SK-N-SH (cell line): Measurements from ENCODE around the gene PKN3.
"Not testable (repeated sequence)": the region's sequence is repeated elsewhere in the genome, so short reads cannot be mapped to it uniquely, and the experiment has no call there.

Experiments used
- CTCF ChIP-seq: fragments of 200-600 bp; sonication (generic); IDR thresholded peaks from 2 replicates; pipeline ENCODE4 v1.6.1; 2017; ENCODE audit warnings: antibody characterized with exemption, mild to moderate bottlenecking, moderate library complexity
- EP300 ChIP-seq, 2 experiments: IDR thresholded peaks; 2 replicates each; pipeline versions ENCODE4 v1.4.0 to v1.6.1; 2012; ENCODE audit warnings: borderline replicate concordance in 1 of 2, low read depth in 1 of 2, low read length in 1 of 2
- FOSL2 ChIP-seq: IDR thresholded peaks from 2 replicates; pipeline ENCODE4 v1.4.0; 2012; ENCODE audit warnings: low read depth, mild to moderate bottlenecking, moderate library complexity, borderline replicate concordance
- FOXJ3 ChIP-seq: sonication (generic); formaldehyde crosslinking; IDR thresholded peaks from 2 replicates; pipeline ENCODE4 v1.5.1; 2020; ENCODE audit warnings: mild to moderate bottlenecking, missing genetic modification reagents
- MXI1 ChIP-seq: IDR thresholded peaks from 2 replicates; pipeline ENCODE4 v1.6.1; 2012; ENCODE audit warnings: mild to moderate bottlenecking, low read depth, low read length, improper control_type of control experiment
- NFIC ChIP-seq: IDR thresholded peaks from 2 replicates; pipeline ENCODE4 v1.4.0; 2012; ENCODE audit warnings: borderline replicate concordance
- REST ChIP-seq: IDR thresholded peaks from 2 replicates; pipeline ENCODE4 v1.6.1; 2012; ENCODE audit warnings: mild to moderate bottlenecking, low read depth, low read length, moderate library complexity
- RFX5 ChIP-seq: IDR thresholded peaks from 2 replicates; pipeline ENCODE4 v1.6.1; 2012; ENCODE audit warnings: mild to moderate bottlenecking, improper control_type of control experiment, low read length
- SIN3A ChIP-seq: IDR thresholded peaks from 2 replicates; pipeline ENCODE4 v1.6.1; 2012; ENCODE audit warnings: low read depth, mild to moderate bottlenecking, low read length, moderate library complexity, borderline replicate concordance
- SMC3 ChIP-seq: IDR thresholded peaks from 2 replicates; pipeline ENCODE4 v1.6.1; 2012; ENCODE audit warnings: low read depth, low read length, improper control_type of control experiment
- USF1 ChIP-seq: IDR thresholded peaks from 2 replicates; pipeline ENCODE4 v1.4.0; 2012; ENCODE audit warnings: low read depth, borderline replicate concordance
- YY1 ChIP-seq: IDR thresholded peaks from 2 replicates; pipeline ENCODE4 v1.4.0; 2012; ENCODE audit warnings: low read depth, mild to moderate bottlenecking
- ZBTB33 ChIP-seq: IDR thresholded peaks from 2 replicates; pipeline ENCODE4 v1.4.0; 2012; ENCODE audit warnings: low read depth, borderline replicate concordance

- not testable (repeated sequence) for TF ChIP-seq ZBTB33; CTCF; FOXJ3 (CRISPR knock-in tag); REST; SMC3; EP300 (IDR thresholded peaks at IDR 0.05; ENCODE audit: borderline replicate concordance in 1 of 2, low read depth in 1 of 2, low read length in 1 of 2); RFX5; USF1; MXI1; YY1; SIN3A; NFIC
- peak; percentile 32; the same call in 1 of the 2 replicates for TF ChIP-seq FOSL2
Observed at GRCh38 chr9:128666481-128666941, 35.8 kb upstream of the PKN3 start.
